BLaER1 (cell line): Measurements from ENCODE around the gene LRIF1.
"Not testable (repeated sequence)": the region's sequence is repeated elsewhere in the genome, so short reads cannot be mapped to it uniquely, and the experiment has no call there.

Experiments
- H3K27ac ChIP-seq: shearing (Covaris generic); formaldehyde crosslinking; 2 replicates; pipeline ENCODE4 v1.8.1; 2022
- H3K27me3 ChIP-seq: shearing (Covaris generic); formaldehyde crosslinking; 2 replicates; pipeline ENCODE4 v1.8.1; 2022
- H3K36me3 ChIP-seq: shearing (Covaris generic); formaldehyde crosslinking; 2 replicates; pipeline ENCODE4 v1.8.1; 2022
- H3K4me1 ChIP-seq: shearing (Covaris generic); formaldehyde crosslinking; 2 replicates; pipeline ENCODE4 v1.8.1; 2022
- H3K4me2 ChIP-seq: shearing (Covaris generic); formaldehyde crosslinking; 2 replicates; pipeline ENCODE4 v1.8.1; 2022
- H3K4me3 ChIP-seq: shearing (Covaris generic); formaldehyde crosslinking; 2 replicates; pipeline ENCODE4 v1.8.1; 2022
- H3K9ac ChIP-seq: shearing (Covaris generic); formaldehyde crosslinking; 2 replicates; pipeline ENCODE4 v1.8.1; 2022
- H3K9me3 ChIP-seq: shearing (Covaris generic); formaldehyde crosslinking; 2 replicates; pipeline ENCODE4 v1.8.1; 2022
- H4K20me1 ChIP-seq: shearing (Covaris generic); formaldehyde crosslinking; 2 replicates; pipeline ENCODE4 v1.8.1; 2022
- Cebpa-rat ChIP-seq: shearing (Covaris generic); IDR thresholded peaks from 2 replicates; pipeline ENCODE4 v1.8.1; 2022

The LRIF1 gene

GRCh38 chr1:110951161-110951560 is 12.6 kb downstream of the LRIF1 start:
- no peak overlapping the region for H3K27ac ChIP-seq
- H4K20me1 ChIP-seq, result peaks cover 35% of the 10 kb centered on the region
- H3K4me2 ChIP-seq, result no peak overlapping the region
- peaks cover 85% of the 10 kb centered on the region for H3K36me3 ChIP-seq
- H3K27me3 ChIP-seq, result no peaks in the 10 kb centered on the region
- no peak overlapping the region for H3K4me3 ChIP-seq
- peaks cover 24% of the 10 kb centered on the region for H3K9me3 ChIP-seq
- no peak overlapping the region for H3K9ac ChIP-seq
- H3K4me1 ChIP-seq, result no peaks in the 10 kb centered on the region
- TF ChIP-seq Cebpa-rat, result no peak

GRCh38 chr1:110948038-110948810 is 15.5 kb downstream of the LRIF1 start:
- Histone ChIP-seq H3K9ac (no peak overlapping the region), H3K27me3 (no peaks in the 10 kb centered on the region), H3K4me3 (no peak overlapping the region), H3K4me2 (no peak overlapping the region), H4K20me1 (peaks cover 12% of the 10 kb centered on the region; the same call in 1 of the 2 replicates), H3K27ac (no peak overlapping the region), H3K36me3 (peaks cover 67% of the 10 kb centered on the region), H3K9me3 (0 out of 2 replicates have a peak, but pooled peaks cover 4% of the 10 kb centered on the region), H3K4me1 (no peaks in the 10 kb centered on the region)
- no peak for TF ChIP-seq Cebpa-rat

GRCh38 chr1:110945626-110946025 is 18.1 kb downstream of the LRIF1 start:
- no peak overlapping the region for H3K9ac ChIP-seq
- H3K4me2 ChIP-seq, result no peak overlapping the region
- no peaks in the 10 kb centered on the region for H3K27me3 ChIP-seq
- peaks cover 44% of the 10 kb centered on the region for H3K36me3 ChIP-seq
- no peaks in the 10 kb centered on the region for H3K4me1 ChIP-seq
- H3K27ac ChIP-seq, result no peak overlapping the region
- TF ChIP-seq Cebpa-rat, result no peak
- H4K20me1 ChIP-seq, result no peaks in the 10 kb centered on the region
- H3K4me3 ChIP-seq, result no peak overlapping the region
- 0 out of 2 replicates have a peak, but pooled peaks cover 4% of the 10 kb centered on the region for H3K9me3 ChIP-seq

GRCh38 chr1:110944806-110945205 is 18.9 kb downstream of the LRIF1 start:
- Histone ChIP-seq H3K27ac (no peak overlapping the region), H3K4me2 (no peak overlapping the region), H3K27me3 (no peaks in the 10 kb centered on the region), H3K4me1 (no peaks in the 10 kb centered on the region), H3K9me3 (peaks cover 9% of the 10 kb centered on the region), H3K4me3 (no peak overlapping the region), H3K36me3 (peaks cover 36% of the 10 kb centered on the region), H4K20me1 (no peaks in the 10 kb centered on the region), H3K9ac (no peak overlapping the region)
- no peak for TF ChIP-seq Cebpa-rat

DNA sequence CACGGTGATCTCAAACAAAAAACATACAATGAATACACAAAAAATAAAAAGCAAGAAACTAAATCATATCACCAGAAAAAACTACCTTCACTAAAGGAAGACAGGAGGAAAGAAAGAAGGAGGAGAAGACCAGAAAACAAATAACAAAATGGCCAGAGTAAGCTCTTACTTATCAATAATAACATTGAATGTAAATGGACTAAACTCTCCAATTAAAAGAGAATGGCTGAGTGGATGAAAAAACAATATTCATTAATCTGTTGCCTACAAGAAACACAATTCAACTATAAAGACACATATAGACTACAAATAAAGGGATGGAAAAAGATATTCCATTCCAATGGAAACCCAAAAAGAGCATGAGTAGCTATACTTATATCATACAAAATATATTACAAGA is 27.2 kb downstream of the LRIF1 start:
- no peak for TF ChIP-seq Cebpa-rat
- H3K4me1 ChIP-seq, result no peaks in the 10 kb centered on the region
- no peak overlapping the region for H3K4me3 ChIP-seq
- H3K27ac ChIP-seq, result no peak overlapping the region
- H3K4me2 ChIP-seq, result no peak overlapping the region
- no peak overlapping the region for H3K9ac ChIP-seq
- H3K36me3 ChIP-seq, result peaks cover 5% of the 10 kb centered on the region; the same call in 1 of the 2 replicates
- peaks cover 28% of the 10 kb centered on the region for H3K9me3 ChIP-seq
- no peaks in the 10 kb centered on the region for H3K27me3 ChIP-seq
- H4K20me1 ChIP-seq, result no peaks in the 10 kb centered on the region

DNA sequence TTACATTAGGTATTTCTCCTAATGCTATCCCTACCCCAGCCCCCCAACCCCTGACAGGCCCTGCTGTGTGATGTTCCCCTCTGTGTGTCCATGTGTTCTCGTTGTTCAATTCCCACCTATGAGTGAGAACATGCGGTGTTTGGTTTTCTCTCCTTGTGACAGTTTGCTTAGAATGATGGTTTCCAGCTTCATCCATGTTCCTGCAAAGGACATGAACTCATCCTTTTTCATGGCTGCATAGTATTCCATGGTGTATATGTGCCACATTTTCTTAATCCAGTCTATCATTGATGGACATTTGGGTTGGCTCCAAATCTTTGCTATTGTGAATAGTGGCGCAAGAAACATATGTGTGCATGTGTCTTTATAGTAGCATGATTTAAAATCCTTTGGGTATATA is 32.6 kb downstream of the LRIF1 start:
- H3K4me1 ChIP-seq, H3K27ac ChIP-seq, H3K4me3 ChIP-seq, H3K4me2 ChIP-seq, H3K27me3 ChIP-seq, H3K9ac ChIP-seq, H3K36me3 ChIP-seq, H4K20me1 ChIP-seq: not testable (repeated sequence)
- peaks cover 21% of the 10 kb centered on the region for H3K9me3 ChIP-seq

- Histone ChIP-seq H3K36me3 (peaks cover 5% of the 10 kb centered on the region; the same call in 1 of the 2 replicates), H4K20me1 (no peaks in the 10 kb centered on the region), H3K4me2 (no peak overlapping the region), H3K27ac (no peak overlapping the region), H3K9me3 (peaks cover 13% of the 10 kb centered on the region), H3K27me3 (no peaks in the 10 kb centered on the region), H3K9ac (no peak overlapping the region), H3K4me1 (no peaks in the 10 kb centered on the region), H3K4me3 (no peak overlapping the region)
- TF ChIP-seq Cebpa-rat, result no peak
Observed at GRCh38 chr1:110928904-110929303, 34.8 kb downstream of the LRIF1 start.

- Histone ChIP-seq H3K36me3 (no peaks in the 10 kb centered on the region), H3K4me2 (no peak overlapping the region), H3K27me3 (no peaks in the 10 kb centered on the region), H3K9me3 (peaks cover 11% of the 10 kb centered on the region), H4K20me1 (no peaks in the 10 kb centered on the region), H3K4me3 (no peak overlapping the region), H3K9ac (no peak overlapping the region), H3K4me1 (no peaks in the 10 kb centered on the region), H3K27ac (no peak overlapping the region)
- no peak for TF ChIP-seq Cebpa-rat
Observed at GRCh38 chr1:110928191-110928590, 35.5 kb downstream of the LRIF1 start.

DNA sequence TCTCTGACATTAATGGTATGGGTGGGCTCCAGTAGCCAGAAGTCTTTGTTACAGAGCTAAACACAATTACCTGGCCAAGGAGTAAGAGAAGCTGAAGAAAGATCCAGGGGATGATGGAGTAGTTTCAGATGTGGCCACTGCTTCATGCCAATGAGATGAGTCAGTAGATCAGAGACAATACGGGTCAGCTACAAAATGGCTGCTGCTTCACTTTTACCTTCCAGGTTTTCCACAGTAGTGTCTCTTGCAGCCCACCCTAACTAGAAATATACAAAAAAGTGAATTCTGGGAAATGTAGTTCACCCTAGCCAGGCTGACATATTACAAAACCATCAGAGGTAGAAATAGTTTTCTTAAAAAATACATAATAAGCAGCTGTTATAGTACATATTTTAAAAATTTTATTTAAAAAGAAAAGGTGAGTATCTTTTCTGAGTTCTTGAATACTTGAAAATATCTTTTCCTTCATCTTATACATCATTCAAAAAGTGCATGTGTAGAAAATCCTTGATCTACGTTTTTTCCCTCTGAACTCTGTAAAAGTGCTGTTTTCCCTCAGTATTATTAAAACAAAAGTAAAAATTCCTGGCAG is 36.1 kb downstream of the LRIF1 start:
- Histone ChIP-seq H3K4me2 (no peak overlapping the region), H4K20me1 (no peaks in the 10 kb centered on the region), H3K27me3 (no peaks in the 10 kb centered on the region), H3K9ac (no peak overlapping the region), H3K36me3 (no peaks in the 10 kb centered on the region), H3K9me3 (peaks cover 14% of the 10 kb centered on the region), H3K4me3 (no peak overlapping the region), H3K27ac (no peak overlapping the region), H3K4me1 (no peaks in the 10 kb centered on the region)
- TF ChIP-seq Cebpa-rat, result no peak

- Histone ChIP-seq H4K20me1 (no peaks in the 10 kb centered on the region), H3K9ac (no peak overlapping the region), H3K4me1 (no peaks in the 10 kb centered on the region), H3K4me3 (no peak overlapping the region), H3K27me3 (no peaks in the 10 kb centered on the region), H3K4me2 (no peak overlapping the region), H3K27ac (no peak overlapping the region), H3K36me3 (no peaks in the 10 kb centered on the region), H3K9me3 (peaks cover 5% of the 10 kb centered on the region; the same call in 1 of the 2 replicates)
- no peak for TF ChIP-seq Cebpa-rat
Observed at GRCh38 chr1:110921953-110922352, 41.8 kb downstream of the LRIF1 start.
